ENCODE results near the gene CYS1. TPM values are rescaled to one million over a fixed set of nuclear protein-coding genes. Genes with fewer than 3 reads are reported as not detected.
"Not testable (repeated sequence)": the region's sequence is repeated elsewhere in the genome, so short reads cannot be mapped to it uniquely, and the experiment has no call there.

Gene CYS1
- total RNA-seq, 2 donors from 2014 or later: 0.29 to 0.44 TPM

GRCh38 chr2:10094271-10094814 is 14.1 kb upstream of the CYS1 start:
- Mint-ChIP-seq H3K4me1 (peaks cover 11% of the 10 kb centered on the region), H3K4me3 (no peak overlapping the region), H3K27ac (no peak overlapping the region), H3K9me3 (peaks cover 8% of the 10 kb centered on the region), H3K27me3 (ENCODE audit: insufficient read depth) (peaks cover 15% of the 10 kb centered on the region), H3K36me3 (ENCODE audit: low read depth) (no peaks in the 10 kb centered on the region)
- WGBS, 2 experiments (ENCODE audit: insufficient coverage in 1 of 2, insufficient read length in 1 of 2): 89 to 91% methylated on average over 8 to 13 of the region's 13 CpGs
- H3K36me3 ChIP-seq (ENCODE audit: control insufficient read depth, insufficient read depth, low read length): no peaks in the 10 kb centered on the region
- no peak overlapping the region for H3K27ac ChIP-seq (ENCODE audit: low read depth, low read length)
- peak; percentile 62 for DNase-seq
- TF ChIP-seq, protein P1, sequence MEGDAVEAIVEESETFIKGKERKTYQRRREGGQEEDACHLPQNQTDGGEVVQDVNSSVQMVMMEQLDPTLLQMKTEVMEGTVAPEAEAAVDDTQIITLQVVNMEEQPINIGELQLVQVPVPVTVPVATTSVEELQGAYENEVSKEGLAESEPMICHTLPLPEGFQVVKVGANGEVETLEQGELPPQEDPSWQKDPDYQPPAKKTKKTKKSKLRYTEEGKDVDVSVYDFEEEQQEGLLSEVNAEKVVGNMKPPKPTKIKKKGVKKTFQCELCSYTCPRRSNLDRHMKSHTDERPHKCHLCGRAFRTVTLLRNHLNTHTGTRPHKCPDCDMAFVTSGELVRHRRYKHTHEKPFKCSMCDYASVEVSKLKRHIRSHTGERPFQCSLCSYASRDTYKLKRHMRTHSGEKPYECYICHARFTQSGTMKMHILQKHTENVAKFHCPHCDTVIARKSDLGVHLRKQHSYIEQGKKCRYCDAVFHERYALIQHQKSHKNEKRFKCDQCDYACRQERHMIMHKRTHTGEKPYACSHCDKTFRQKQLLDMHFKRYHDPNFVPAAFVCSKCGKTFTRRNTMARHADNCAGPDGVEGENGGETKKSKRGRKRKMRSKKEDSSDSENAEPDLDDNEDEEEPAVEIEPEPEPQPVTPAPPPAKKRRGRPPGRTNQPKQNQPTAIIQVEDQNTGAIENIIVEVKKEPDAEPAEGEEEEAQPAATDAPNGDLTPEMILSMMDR (conservative IDR thresholded peaks at IDR 0.05): no peak
- H3K9me3 ChIP-seq (ENCODE audit: control insufficient read depth, low read length): no peaks in the 10 kb centered on the region
- H3K4me3 ChIP-seq (ENCODE audit: low read length): no peak overlapping the region
- no peaks in the 10 kb centered on the region for H3K27me3 ChIP-seq (ENCODE audit: control insufficient read depth, insufficient read depth, low read length, poor library complexity, severe bottlenecking)
- H3K4me1 ChIP-seq (ENCODE audit: control insufficient read depth, insufficient read depth, low read length): peaks cover 4% of the 10 kb centered on the region
- no peak overlapping the region for H3K9ac ChIP-seq (ENCODE audit: extremely low read depth, low read length, poor library complexity, severe bottlenecking)

- H3K27me3 ChIP-seq (ENCODE audit: control insufficient read depth, insufficient read depth, low read length, poor library complexity, severe bottlenecking); H3K27ac ChIP-seq (ENCODE audit: low read depth, low read length); H3K9me3 ChIP-seq (ENCODE audit: control insufficient read depth, low read length); H3K4me1 Mint-ChIP-seq; DNase-seq; H3K9me3 Mint-ChIP-seq; H3K4me1 ChIP-seq (ENCODE audit: control insufficient read depth, insufficient read depth, low read length); H3K4me3 Mint-ChIP-seq; H3K9ac ChIP-seq (ENCODE audit: extremely low read depth, low read length, poor library complexity, severe bottlenecking); H3K36me3 Mint-ChIP-seq (ENCODE audit: low read depth); H3K4me3 ChIP-seq (ENCODE audit: low read length); H3K27ac Mint-ChIP-seq; H3K36me3 ChIP-seq (ENCODE audit: control insufficient read depth, insufficient read depth, low read length): not testable (repeated sequence)
- H3K27me3 Mint-ChIP-seq (ENCODE audit: insufficient read depth): peaks cover 18% of the 10 kb centered on the region
- 94 to 97% methylated on average over 2 of the region's 2 CpGs for WGBS, 2 experiments (ENCODE audit: insufficient coverage in 1 of 2, insufficient read length in 1 of 2)
Measured at GRCh38 chr2:10091889-10092244, 11.7 kb upstream of the CYS1 start.

GRCh38 chr2:10091182-10091888 is 11.1 kb upstream of the CYS1 start:
- H3K27ac ChIP-seq (ENCODE audit: low read depth, low read length): no peak overlapping the region
- Mint-ChIP-seq H3K4me3 (no peak overlapping the region), H3K36me3 (ENCODE audit: low read depth) (no peaks in the 10 kb centered on the region), H3K27me3 (ENCODE audit: insufficient read depth) (peaks cover 18% of the 10 kb centered on the region), H3K9me3 (peaks cover 8% of the 10 kb centered on the region), H3K27ac (no peak overlapping the region), H3K4me1 (peaks cover 9% of the 10 kb centered on the region)
- no peaks in the 10 kb centered on the region for H3K36me3 ChIP-seq (ENCODE audit: control insufficient read depth, insufficient read depth, low read length)
- TF ChIP-seq, protein P1 (conservative IDR thresholded peaks at IDR 0.05): no peak
- 95% methylated on average over 27 to 52 of the region's 52 CpGs for WGBS, 2 experiments (ENCODE audit: insufficient coverage in 1 of 2, insufficient read length in 1 of 2)
- H3K9ac ChIP-seq (ENCODE audit: extremely low read depth, low read length, poor library complexity, severe bottlenecking): no peak overlapping the region
- H3K9me3 ChIP-seq (ENCODE audit: control insufficient read depth, low read length): no peaks in the 10 kb centered on the region
- no peak for DNase-seq
- H3K4me3 ChIP-seq (ENCODE audit: low read length): no peak overlapping the region
- peaks cover 4% of the 10 kb centered on the region for H3K4me1 ChIP-seq (ENCODE audit: control insufficient read depth, insufficient read depth, low read length)
- no peaks in the 10 kb centered on the region for H3K27me3 ChIP-seq (ENCODE audit: control insufficient read depth, insufficient read depth, low read length, poor library complexity, severe bottlenecking)

All from endodermal cell (in vitro differentiated cells).